HEK293 (cell line): ENCODE measurements around the gene GTPBP6.

ENCODE experiments used
- CTCF ChIA-PET: fragments of 350-600 bp; formaldehyde crosslinking; extraction: SDS; loops from one replicate; lab custom pipeline; 2021; ENCODE audit warnings: antibody characterized with exemption; lab: Yijun Ruan, JAX
- POLR2A ChIA-PET: fragments of 300-600 bp; formaldehyde crosslinking; extraction: SDS; loops from one replicate; lab custom pipeline; 2020; ENCODE audit warnings: antibody characterized with exemption, inconsistent platforms; lab: Yijun Ruan, JAX
- H3K27ac ChIP-seq: fragments of 200-500 bp; sonication (Bioruptor generic); 2 replicates; pipeline ENCODE4 v1.5.1; 2014; ENCODE audit warnings: low read depth, low read length, control low read depth, inconsistent platforms; ENCODE audit errors: extremely low read depth
- H3K36me3 ChIP-seq, 2 experiments: fragments of 200-500 bp in 1 of 2; sonication (Bioruptor generic) in 1 of 2; 1 replicate in 1 of 2; 2 replicates in 1 of 2; pipeline ENCODE4 v1.5.1; 2014 to 2017; ENCODE audit warnings: inconsistent platforms in 2 of 2, low read length in 2 of 2; ENCODE audit not compliant: control insufficient read depth in 2 of 2, insufficient read depth in 1 of 2
- H3K4me1 ChIP-seq: fragments of 200-500 bp; sonication (Bioruptor generic); 2 replicates; pipeline ENCODE4 v1.5.1; 2014; ENCODE audit warnings: mild to moderate bottlenecking, low read length, inconsistent platforms; ENCODE audit not compliant: control insufficient read depth, insufficient read depth
- H3K4me3 ChIP-seq: 2 replicates; pipeline ENCODE4 v1.5.1; 2011; ENCODE audit warnings: low read depth, mild to moderate bottlenecking, control low read depth, low read length, moderate library complexity
- H3K9me3 ChIP-seq: fragments of 200-500 bp; sonication (Bioruptor generic); 2 replicates; pipeline ENCODE4 v1.5.1; 2014; ENCODE audit warnings: low read depth, low read length, inconsistent platforms; ENCODE audit not compliant: control insufficient read depth, insufficient read depth
- BCL6B ChIP-seq: fragments of 450-650 bp; formaldehyde crosslinking; IDR thresholded peaks from 2 replicates; pipeline ENCODE4 v1.5.1; 2017; ENCODE audit warnings: missing biosample characterization, missing genetic modification characterization
- KLF10 ChIP-seq: fragments of 450-650 bp; IDR thresholded peaks from 2 replicates; pipeline ENCODE4 v1.5.1; 2018; ENCODE audit warnings: missing biosample characterization, mild to moderate bottlenecking, missing genetic modification characterization
- PRDM4 ChIP-seq: fragments of 450-650 bp; formaldehyde crosslinking; IDR thresholded peaks from 2 replicates; pipeline ENCODE4 v1.5.1; 2017; ENCODE audit warnings: missing biosample characterization, missing genetic modification characterization
- SCRT2 ChIP-seq: fragments of 450-650 bp; formaldehyde crosslinking; IDR thresholded peaks from 2 replicates; pipeline ENCODE4 v1.5.1; 2016; ENCODE audit warnings: missing biosample characterization, missing genetic modification characterization
- ZBTB21 ChIP-seq: fragments of 450-650 bp; formaldehyde crosslinking; IDR thresholded peaks from 2 replicates; pipeline ENCODE4 v1.5.1; 2017; ENCODE audit warnings: missing biosample characterization, missing genetic modification characterization
- ZFP37 ChIP-seq: fragments of 450-650 bp; formaldehyde crosslinking; IDR thresholded peaks from 2 replicates; pipeline ENCODE4 v1.5.1; 2016; ENCODE audit warnings: missing biosample characterization, missing genetic modification characterization
- ZIC2 ChIP-seq: fragments of 450-650 bp; formaldehyde crosslinking; IDR thresholded peaks from 2 replicates; pipeline ENCODE4 v1.5.1; 2016; ENCODE audit warnings: missing biosample characterization, missing genetic modification characterization
- ZNF132 ChIP-seq: fragments of 450-650 bp; formaldehyde crosslinking; IDR thresholded peaks from 2 replicates; pipeline ENCODE4 v1.5.1; 2017; ENCODE audit warnings: missing biosample characterization, missing genetic modification characterization, borderline replicate concordance
- ZNF157 ChIP-seq: fragments of 450-650 bp; formaldehyde crosslinking; IDR thresholded peaks from 2 replicates; pipeline ENCODE4 v1.5.1; 2016; ENCODE audit warnings: missing biosample characterization, missing genetic modification characterization
- ZNF266 ChIP-seq: fragments of 450-650 bp; formaldehyde crosslinking; IDR thresholded peaks from 2 replicates; pipeline ENCODE4 v1.5.1; 2016; ENCODE audit warnings: missing biosample characterization, missing genetic modification characterization, low read depth
- ZNF274 ChIP-seq, 2 experiments: fragments of 200-500 bp in 1 of 2; fragments of 450-650 bp in 1 of 2; sonication (Bioruptor generic) in 1 of 2; formaldehyde crosslinking in 1 of 2; IDR thresholded peaks; 2 replicates each; pipeline versions ENCODE4 v1.5.1 to v1.6.1; 2014 to 2016; ENCODE audit warnings: borderline replicate concordance in 1 of 2, inconsistent platforms in 1 of 2, low read length in 1 of 2, missing biosample characterization in 1 of 2, missing genetic modification characterization in 1 of 2
- ZNF280C ChIP-seq: fragments of 450-650 bp; formaldehyde crosslinking; IDR thresholded peaks from 2 replicates; pipeline ENCODE4 v1.5.1; 2016; ENCODE audit warnings: missing biosample characterization, missing genetic modification characterization
- ZNF473 ChIP-seq: fragments of 450-650 bp; formaldehyde crosslinking; IDR thresholded peaks from 2 replicates; pipeline ENCODE4 v1.5.1; 2017; ENCODE audit warnings: missing biosample characterization, missing genetic modification characterization
- ZNF548 ChIP-seq: fragments of 450-650 bp; formaldehyde crosslinking; IDR thresholded peaks from 2 replicates; pipeline ENCODE4 v1.5.1; 2016; ENCODE audit warnings: missing biosample characterization, missing genetic modification characterization
- ZNF560 ChIP-seq: fragments of 450-650 bp; formaldehyde crosslinking; IDR thresholded peaks from 2 replicates; pipeline ENCODE4 v1.5.1; 2017; ENCODE audit warnings: missing biosample characterization, missing genetic modification characterization, borderline replicate concordance
- ZNF596 ChIP-seq: fragments of 450-650 bp; IDR thresholded peaks from 2 replicates; pipeline ENCODE4 v1.5.0; 2018; ENCODE audit warnings: missing biosample characterization, mild to moderate bottlenecking, missing genetic modification characterization, moderate library complexity
- ZNF600 ChIP-seq: fragments of 450-650 bp; formaldehyde crosslinking; IDR thresholded peaks from 2 replicates; pipeline ENCODE4 v1.5.1; 2016; ENCODE audit warnings: missing biosample characterization, missing genetic modification characterization
- ZNF707 ChIP-seq: fragments of 450-650 bp; formaldehyde crosslinking; IDR thresholded peaks from 2 replicates; pipeline ENCODE4 v1.5.1; 2016; ENCODE audit warnings: missing biosample characterization, missing genetic modification characterization
- ZNF747 ChIP-seq: fragments of 450-650 bp; formaldehyde crosslinking; IDR thresholded peaks from 2 replicates; pipeline ENCODE4 v1.5.1; 2016; ENCODE audit warnings: missing biosample characterization, missing genetic modification characterization
- ZNF768 ChIP-seq: fragments of 450-650 bp; formaldehyde crosslinking; IDR thresholded peaks from 2 replicates; pipeline ENCODE4 v1.5.1; 2018; ENCODE audit warnings: missing biosample characterization, mild to moderate bottlenecking, missing genetic modification characterization

GTPBP6 gene

GRCh38 chrX:291411-291901 lies 27.1 kb downstream of the GTPBP6 start:
- Histone ChIP-seq H3K4me1 (no peaks in the 10 kb centered on the region), H3K36me3 (peaks cover 57 to 78% of the 10 kb centered on the region in 2 experiments), H3K4me3 (no peak overlapping the region), H3K9me3 (no peaks in the 10 kb centered on the region), H3K27ac (no peak overlapping the region)
- ChIA-PET CTCF (no interaction called here), POLR2A (no interaction called here)
- no peak for TF ChIP-seq ZBTB21 (tag by site-specific recombination)

GRCh38 chrX:290476-291166 lies 28.0 kb downstream of the GTPBP6 start:
- POLR2A ChIA-PET, result no interaction called here
- TF ChIP-seq ZNF157 (tag by site-specific recombination), result no peak
- TF ChIP-seq ZNF560, result no peak
- no peak for TF ChIP-seq KLF10 (tag by site-specific recombination)
- TF ChIP-seq ZNF600 (tag by site-specific recombination), result no peak
- no peak for TF ChIP-seq ZNF768
- TF ChIP-seq ZFP37 (tag by site-specific recombination), result no peak
- TF ChIP-seq PRDM4 (tag by site-specific recombination), result no peak
- TF ChIP-seq BCL6B (tag by site-specific recombination), result no peak
- no peak for TF ChIP-seq SCRT2
- TF ChIP-seq ZNF548 (tag by site-specific recombination), result no peak
- TF ChIP-seq ZNF747, result no peak
- TF ChIP-seq ZNF280C (tag by site-specific recombination), result no peak
- TF ChIP-seq ZNF473, result no peak
- no peak for TF ChIP-seq ZNF274 (IDR thresholded peaks at IDR 0.05; ENCODE audit: low read length)
- TF ChIP-seq ZNF274 (tag by site-specific recombination; IDR thresholded peaks at IDR 0.05; ENCODE audit: borderline replicate concordance), result no peak
- no peak for TF ChIP-seq ZNF707
- TF ChIP-seq ZIC2 (tag by site-specific recombination), result no peak
- TF ChIP-seq ZNF132 (tag by site-specific recombination), result no peak
- no peak for TF ChIP-seq ZNF266 (tag by site-specific recombination)
- TF ChIP-seq ZNF596 (tag by site-specific recombination), result no peak

More at GRCh38 chrX:290476-291166, 28.0 kb downstream of the GTPBP6 start:
- CTCF ChIA-PET, result no interaction called here
- no peak overlapping the region for H3K4me3 ChIP-seq
- no peak overlapping the region for H3K27ac ChIP-seq
- no peaks in the 10 kb centered on the region for H3K4me1 ChIP-seq
- no peaks in the 10 kb centered on the region for H3K9me3 ChIP-seq
- peaks cover 60 to 82% of the 10 kb centered on the region in 2 experiments for H3K36me3 ChIP-seq
